Lung (tissue), 12 donors: ENCODE results near the gene SLC32A1. TPM values are rescaled to one million over a fixed set of nuclear protein-coding genes. Genes with fewer than 3 reads are reported as not detected.

Source experiments
- ATAC-seq: fragments of 200-7000 bp; cut with Tn5 transposase; one replicate; pipeline ENCODE4 v1.9.1; 2020; ENCODE audit warnings: moderate number of reproducible peaks; ENCODE audit not compliant: insufficient read depth, low FRiP score
- DNase-seq, 3 donors: peaks; one replicate each; pipeline ENCODE4 v3.0.0-alpha.2; 2013 to 2017
- H3K27ac ChIP-seq, 2 donors: one replicate each; pipeline ENCODE4 v1.5.1; 2013; ENCODE audit warnings: mild to moderate bottlenecking in 2 of 2, moderate library complexity in 2 of 2, control low read depth in 1 of 2, inconsistent platforms in 1 of 2, low read depth in 1 of 2, low read length in 1 of 2
- H3K27me3 ChIP-seq, 3 donors: one replicate each; pipeline ENCODE4 v1.5.1; 2013; ENCODE audit warnings: low read length in 2 of 3; ENCODE audit not compliant: control insufficient read depth in 3 of 3, insufficient read depth in 3 of 3
- H3K36me3 ChIP-seq, 4 donors: one replicate each; pipeline ENCODE4 v1.5.1; 2013; ENCODE audit warnings: low read length in 4 of 4, mild to moderate bottlenecking in 1 of 4, moderate library complexity in 1 of 4; ENCODE audit not compliant: control insufficient read depth in 4 of 4, insufficient read depth in 4 of 4
- H3K4me1 ChIP-seq, 5 donors: one replicate each; pipeline ENCODE4 v1.5.1; 2013; ENCODE audit warnings: low read length in 5 of 5, mild to moderate bottlenecking in 2 of 5, moderate library complexity in 1 of 5; ENCODE audit not compliant: control insufficient read depth in 5 of 5, insufficient read depth in 5 of 5
- H3K4me3 ChIP-seq: one replicate; pipeline ENCODE4 v1.5.1; 2013; ENCODE audit warnings: mild to moderate bottlenecking, control low read depth, moderate library complexity
- H3K9ac ChIP-seq, 2 donors: one replicate each; pipeline ENCODE4 v1.5.1; 2013; ENCODE audit warnings: low read length in 2 of 2, control low read depth in 1 of 2; ENCODE audit not compliant: insufficient read depth in 1 of 2
- H3K9me3 ChIP-seq, 4 donors: one replicate each; pipeline ENCODE4 v1.5.1; 2013; ENCODE audit warnings: low read length in 3 of 4, mild to moderate bottlenecking in 1 of 4, moderate library complexity in 1 of 4; ENCODE audit not compliant: control insufficient read depth in 4 of 4, insufficient read depth in 3 of 4
- WGBS, 2 donors: extraction: QIAGEN DNeasy Blood & Tissue Kit; methylation state at CpG; one replicate each; pipeline ENCODE4 v1.1.7; 2013; 5-methylcytosine and 5-hydroxymethylcytosine counted together
- polyA plus RNA-seq, 2 donors: library from polyadenylated mRNA; stranded (reverse); fragments of 200-250 nt; gene quantifications; one replicate each; pipeline ENCODE4 v1.2.1, GENCODE V29; 2013
- total RNA-seq, 2 donors: library from RNA; depleted of rRNA in 1 of 2; stranded (reverse); fragments of >200 nt in 1 of 2; gene quantifications; one replicate each; pipeline ENCODE4 v1.2.1, GENCODE V29; 2014 to 2021
- TF ChIP-seq, protein P1 (sequence below): IDR thresholded peaks from 2 replicates; pipeline ENCODE4 v1.5.1; 2012; ENCODE audit warnings: mild to moderate bottlenecking; ENCODE audit errors: control extremely low read depth, extremely low read depth
- donor health status: control.
- donor health status: control.
- donor health status: Bipolar disorder and iron deficiency.
- donor health status: healthy.
- donor health status: DM: yes; HTN: yes; CAD: no.

Gene SLC32A1
- total and polyA plus RNA-seq, 4 donors, result not detected

DNA sequence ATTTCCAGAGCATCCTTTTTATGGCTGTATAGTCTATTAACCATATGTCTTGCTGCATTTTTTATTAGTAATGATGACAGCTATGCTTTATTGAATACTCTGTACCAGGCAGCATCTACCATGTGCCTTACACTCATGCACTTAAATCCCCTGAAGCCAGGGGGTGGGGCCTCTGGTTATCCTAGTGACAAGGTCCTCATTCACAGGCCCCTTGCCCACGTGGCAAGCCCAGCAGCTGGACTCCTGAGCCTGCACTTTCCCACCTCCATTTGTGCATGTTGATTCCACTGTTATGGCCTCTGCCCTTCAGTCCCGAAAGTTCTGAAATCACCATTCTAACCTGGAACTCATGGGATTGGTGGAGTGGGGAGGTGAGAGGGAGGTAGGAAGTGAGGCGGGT is 46.3 kb downstream of the SLC32A1 start:
- Histone ChIP-seq H3K4me1 (no peaks in the 10 kb centered on the region), H3K27ac (no peak overlapping the region), H3K36me3 (peaks cover 15 to 52% (median 43%) of the 10 kb centered on the region in 4 donors), H3K27me3 (no peaks in the 10 kb centered on the region), H3K4me3 (no peak overlapping the region), H3K9me3 (peaks cover 0 to 2% (median 0%) of the 10 kb centered on the region in 4 donors), H3K9ac (no peak overlapping the region)
- DNase-seq (no peak), ATAC-seq (no peak)
- TF ChIP-seq, protein P1, sequence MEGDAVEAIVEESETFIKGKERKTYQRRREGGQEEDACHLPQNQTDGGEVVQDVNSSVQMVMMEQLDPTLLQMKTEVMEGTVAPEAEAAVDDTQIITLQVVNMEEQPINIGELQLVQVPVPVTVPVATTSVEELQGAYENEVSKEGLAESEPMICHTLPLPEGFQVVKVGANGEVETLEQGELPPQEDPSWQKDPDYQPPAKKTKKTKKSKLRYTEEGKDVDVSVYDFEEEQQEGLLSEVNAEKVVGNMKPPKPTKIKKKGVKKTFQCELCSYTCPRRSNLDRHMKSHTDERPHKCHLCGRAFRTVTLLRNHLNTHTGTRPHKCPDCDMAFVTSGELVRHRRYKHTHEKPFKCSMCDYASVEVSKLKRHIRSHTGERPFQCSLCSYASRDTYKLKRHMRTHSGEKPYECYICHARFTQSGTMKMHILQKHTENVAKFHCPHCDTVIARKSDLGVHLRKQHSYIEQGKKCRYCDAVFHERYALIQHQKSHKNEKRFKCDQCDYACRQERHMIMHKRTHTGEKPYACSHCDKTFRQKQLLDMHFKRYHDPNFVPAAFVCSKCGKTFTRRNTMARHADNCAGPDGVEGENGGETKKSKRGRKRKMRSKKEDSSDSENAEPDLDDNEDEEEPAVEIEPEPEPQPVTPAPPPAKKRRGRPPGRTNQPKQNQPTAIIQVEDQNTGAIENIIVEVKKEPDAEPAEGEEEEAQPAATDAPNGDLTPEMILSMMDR, result no peak
- WGBS, 2 donors, result 91 to 95% methylated on average over 3 of the region's 3 CpGs

DNA sequence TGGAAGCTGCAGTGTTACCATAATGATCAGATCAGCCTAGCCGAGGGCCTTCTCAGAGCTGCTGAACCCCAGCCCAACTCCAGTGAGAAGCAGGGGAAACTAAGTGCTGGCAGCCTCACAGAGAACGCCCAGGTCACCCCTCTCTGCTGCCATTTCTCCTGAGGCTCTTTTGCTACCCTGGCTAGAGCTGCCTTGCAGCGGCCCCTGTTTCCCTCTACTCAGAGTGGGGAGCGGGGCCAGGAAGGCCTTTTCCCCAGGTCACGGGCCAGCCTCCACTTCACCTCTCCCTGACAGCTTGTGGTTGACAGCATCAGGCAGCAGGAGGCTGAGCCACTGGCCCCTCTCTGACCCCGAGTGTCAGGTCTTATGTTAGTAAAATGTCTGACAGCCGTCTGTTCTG is 46.7 kb downstream of the SLC32A1 start:
- TF ChIP-seq, protein P1, result no peak
- Histone ChIP-seq H3K9ac (no peak overlapping the region), H3K9me3 (peaks cover 0 to 2% (median 0%) of the 10 kb centered on the region in 4 donors), H3K4me1 (no peaks in the 10 kb centered on the region), H3K27me3 (no peaks in the 10 kb centered on the region), H3K36me3 (peaks cover 14 to 48% (median 40%) of the 10 kb centered on the region in 4 donors), H3K27ac (no peak overlapping the region), H3K4me3 (no peak overlapping the region)
- DNase-seq (no peak), ATAC-seq (no peak)
- 89 to 94% methylated on average over 7 of the region's 7 CpGs for WGBS, 2 donors

DNA sequence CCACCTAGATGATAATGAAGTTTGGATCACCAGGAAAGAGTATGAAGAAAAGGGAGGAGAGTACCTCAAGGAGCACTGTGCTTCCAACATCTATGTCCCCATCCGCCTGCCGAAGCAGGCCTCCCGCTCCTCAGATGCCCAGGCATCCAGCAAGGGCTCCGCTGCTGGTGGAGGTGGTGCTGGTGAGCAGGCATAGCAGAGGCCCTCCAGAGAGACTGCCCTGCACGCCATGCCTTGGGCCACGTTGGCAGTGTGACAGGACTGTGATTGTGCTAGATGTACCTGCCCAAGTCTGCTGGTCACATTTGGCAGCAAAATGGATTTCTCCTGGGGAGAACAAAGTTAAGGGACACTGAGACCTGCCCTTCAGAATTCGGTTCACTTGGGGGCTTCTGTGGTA is 47.3 kb downstream of the SLC32A1 start:
- H3K4me1 ChIP-seq, result no peaks in the 10 kb centered on the region
- H3K9ac ChIP-seq, result no peak overlapping the region
- peaks cover 0 to 2% (median 0%) of the 10 kb centered on the region in 4 donors for H3K9me3 ChIP-seq
- WGBS, 2 donors, result 86 to 96% methylated on average over 7 of the region's 7 CpGs
- H3K27me3 ChIP-seq, result no peaks in the 10 kb centered on the region
- H3K36me3 ChIP-seq, result peaks cover 14 to 45% (median 38%) of the 10 kb centered on the region in 4 donors
- no peak overlapping the region for H3K4me3 ChIP-seq
- ATAC-seq, result no peak
- no peak overlapping the region for H3K27ac ChIP-seq
- TF ChIP-seq, protein P1, result no peak
- DNase-seq, result no peak

DNA sequence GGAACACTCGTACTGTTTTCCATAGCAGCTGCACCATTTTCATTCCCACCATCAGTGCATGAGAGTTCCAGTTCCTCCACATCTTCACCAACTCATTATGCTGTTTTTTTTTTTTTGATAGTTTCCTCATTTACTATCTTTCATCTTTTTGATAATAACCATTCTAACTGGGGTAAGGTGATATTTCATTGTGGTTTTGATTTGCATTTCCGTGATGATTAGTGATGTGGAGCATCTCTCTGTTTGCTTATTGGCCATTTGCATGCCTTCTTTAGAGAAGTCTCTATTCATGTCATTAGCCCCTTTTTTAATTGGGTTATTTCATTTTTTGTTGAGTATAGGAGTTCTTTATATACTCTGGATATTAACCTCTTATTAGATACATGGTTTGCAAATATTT is 49.9 kb downstream of the SLC32A1 start:
- TF ChIP-seq, protein P1, result no peak

More for the DNA sequence above, 49.9 kb downstream of the SLC32A1 start:
- Histone ChIP-seq H3K27ac (no peak overlapping the region), H3K36me3 (peaks cover 12 to 36% (median 26%) of the 10 kb centered on the region in 4 donors), H3K27me3 (no peaks in the 10 kb centered on the region), H3K4me1 (no peaks in the 10 kb centered on the region), H3K9me3 (no peaks in the 10 kb centered on the region), H3K9ac (no peak overlapping the region), H3K4me3 (no peak overlapping the region)
- WGBS, 2 donors, result 77 to 96% methylated on average over 2 of the region's 2 CpGs
- no peak for DNase-seq
- ATAC-seq, result no peak
